OCI-LY1 (cell line): Measurements from ENCODE around the gene DENND5B.

Experiments used
- CTCF ChIP-seq: fragments of 200-600 bp; sonication (generic), shearing (Covaris generic); IDR thresholded peaks from 2 replicates; pipeline ENCODE4 v1.5.1; 2017; ENCODE audit warnings: mild to moderate bottlenecking, antibody characterized with exemption, low read length, moderate library complexity, mixed read lengths
- EZH2 ChIP-seq: fragments of 200-600 bp; sonication (generic), shearing (Covaris generic); IDR thresholded peaks from 2 replicates; pipeline ENCODE4 v1.8.0; 2017; ENCODE audit warnings: borderline replicate concordance, mixed run types, mild to moderate bottlenecking, antibody characterized with exemption, low read length, moderate library complexity, mixed read lengths

- TF ChIP-seq CTCF (no peak), EZH2 (no peak)
Measured at GRCh38 chr12:31494455-31494854, 96.5 kb downstream of the DENND5B start.
